Measurements from ENCODE around the gene B3GNT2. TPM values are rescaled to one million over a fixed set of nuclear protein-coding genes. Genes with fewer than 3 reads are reported as not detected.

Gene B3GNT2
- polyA plus RNA-seq, 1 experiment, result 9.4 TPM

DNA sequence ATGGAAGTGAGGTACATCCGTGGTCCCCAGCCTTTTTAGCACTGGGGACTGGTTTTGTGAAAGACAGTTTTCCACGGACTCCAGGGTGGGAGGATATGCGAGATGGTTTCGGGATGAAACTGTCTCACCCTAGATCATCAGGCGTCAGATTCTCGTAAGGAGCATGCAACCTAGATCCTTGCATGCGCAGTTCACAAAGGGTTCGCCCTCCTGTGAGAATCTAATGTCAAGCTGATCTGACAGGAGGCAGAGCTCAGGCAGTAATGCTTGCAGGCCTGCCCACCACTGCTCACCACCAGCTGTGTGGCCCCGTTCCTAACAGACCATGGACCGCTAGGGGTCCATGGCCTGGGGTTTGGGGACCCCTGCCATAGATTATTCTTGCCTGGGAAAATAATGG, 11.6 kb downstream of the B3GNT2 start:
- H3K27me3 ChIP-seq (ENCODE audit: control insufficient read depth, insufficient read depth, low read length), result no peaks in the 10 kb centered on the region
- POLR2A ChIA-PET, result no interaction called here
- no peaks in the 10 kb centered on the region; the same call in 1 of the 2 replicates for H3K36me3 ChIP-seq (ENCODE audit: control insufficient read depth, insufficient read depth, low read length)
- TF ChIP-seq, protein P1, sequence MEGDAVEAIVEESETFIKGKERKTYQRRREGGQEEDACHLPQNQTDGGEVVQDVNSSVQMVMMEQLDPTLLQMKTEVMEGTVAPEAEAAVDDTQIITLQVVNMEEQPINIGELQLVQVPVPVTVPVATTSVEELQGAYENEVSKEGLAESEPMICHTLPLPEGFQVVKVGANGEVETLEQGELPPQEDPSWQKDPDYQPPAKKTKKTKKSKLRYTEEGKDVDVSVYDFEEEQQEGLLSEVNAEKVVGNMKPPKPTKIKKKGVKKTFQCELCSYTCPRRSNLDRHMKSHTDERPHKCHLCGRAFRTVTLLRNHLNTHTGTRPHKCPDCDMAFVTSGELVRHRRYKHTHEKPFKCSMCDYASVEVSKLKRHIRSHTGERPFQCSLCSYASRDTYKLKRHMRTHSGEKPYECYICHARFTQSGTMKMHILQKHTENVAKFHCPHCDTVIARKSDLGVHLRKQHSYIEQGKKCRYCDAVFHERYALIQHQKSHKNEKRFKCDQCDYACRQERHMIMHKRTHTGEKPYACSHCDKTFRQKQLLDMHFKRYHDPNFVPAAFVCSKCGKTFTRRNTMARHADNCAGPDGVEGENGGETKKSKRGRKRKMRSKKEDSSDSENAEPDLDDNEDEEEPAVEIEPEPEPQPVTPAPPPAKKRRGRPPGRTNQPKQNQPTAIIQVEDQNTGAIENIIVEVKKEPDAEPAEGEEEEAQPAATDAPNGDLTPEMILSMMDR (IDR thresholded peaks at IDR 0.05; ENCODE audit: insufficient read depth, low read depth, low read length), result no peak
- no peak overlapping the region for H3K4me3 ChIP-seq (ENCODE audit: low read depth, low read length)
- no peak for DNase-seq (ENCODE audit: low read depth)
- CTCF ChIA-PET, result no interaction called here

- POLR2A ChIA-PET, result no interaction called here
- no peak for DNase-seq (ENCODE audit: low read depth)
- Histone ChIP-seq H3K36me3 (ENCODE audit: control insufficient read depth, insufficient read depth, low read length) (no peaks in the 10 kb centered on the region; the same call in 1 of the 2 replicates), H3K4me3 (ENCODE audit: low read depth, low read length) (no peak overlapping the region), H3K27me3 (ENCODE audit: control insufficient read depth, insufficient read depth, low read length) (no peaks in the 10 kb centered on the region)
- CTCF ChIA-PET, result no interaction called here
- TF ChIP-seq, protein P1 (IDR thresholded peaks at IDR 0.05; ENCODE audit: insufficient read depth, low read depth, low read length), result no peak
Observed at GRCh38 chr2:62208074-62208757, 12.3 kb downstream of the B3GNT2 start.

DNA sequence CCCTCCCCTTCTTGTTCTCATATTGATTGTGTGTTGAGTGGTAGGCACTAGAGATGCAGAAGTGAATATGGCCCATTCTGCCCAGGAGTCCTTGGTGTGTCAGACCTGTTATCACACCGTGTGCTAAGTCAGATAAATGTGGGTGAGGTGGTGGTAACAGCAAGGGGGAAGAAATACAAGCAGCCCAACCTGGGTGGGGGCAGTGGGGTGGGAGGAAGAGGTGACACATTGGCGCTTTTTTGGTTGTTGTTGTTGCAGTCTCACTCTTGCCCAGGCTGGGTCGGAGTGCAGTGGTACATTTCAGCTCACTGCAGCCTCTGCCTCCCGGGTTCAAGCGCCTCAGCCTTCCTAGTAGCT, 12.8 kb downstream of the B3GNT2 start:
- Histone ChIP-seq H3K36me3 (ENCODE audit: control insufficient read depth, insufficient read depth, low read length) (no peaks in the 10 kb centered on the region; the same call in 1 of the 2 replicates), H3K4me3 (ENCODE audit: low read depth, low read length) (no peak overlapping the region), H3K27me3 (ENCODE audit: control insufficient read depth, insufficient read depth, low read length) (no peaks in the 10 kb centered on the region)
- DNase-seq (ENCODE audit: low read depth), result no peak
- ChIA-PET POLR2A (no interaction called here), CTCF (no interaction called here)
- TF ChIP-seq, protein P1 (IDR thresholded peaks at IDR 0.05; ENCODE audit: insufficient read depth, low read depth, low read length), result no peak

- no peaks in the 10 kb centered on the region for H3K27me3 ChIP-seq (ENCODE audit: control insufficient read depth, insufficient read depth, low read length)
- POLR2A ChIA-PET, result no interaction called here
Observed at GRCh38 chr2:62209427-62209991, 13.6 kb downstream of the B3GNT2 start.

GRCh38 chr2:62215306-62216064, 19.6 kb downstream of the B3GNT2 start:
- Histone ChIP-seq H3K36me3 (ENCODE audit: control insufficient read depth, insufficient read depth, low read length) (no peaks in the 10 kb centered on the region), H3K4me3 (ENCODE audit: low read depth, low read length) (no peak overlapping the region), H3K27me3 (ENCODE audit: control insufficient read depth, insufficient read depth, low read length) (no peaks in the 10 kb centered on the region)
- POLR2A ChIA-PET, result no interaction called here
- CTCF ChIA-PET, result interaction anchor here (1.1 kb wide), 1 partner anchor 18 kb away, joined by 3 read pairs; no protein-coding TSS in a partner anchor
- TF ChIP-seq, protein P1 (IDR thresholded peaks at IDR 0.05; ENCODE audit: insufficient read depth, low read depth, low read length), result no peak
- no peak for DNase-seq (ENCODE audit: low read depth)

More at GRCh38 chr2:62209427-62209991, 13.6 kb downstream of the B3GNT2 start:
- Histone ChIP-seq H3K36me3 (ENCODE audit: control insufficient read depth, insufficient read depth, low read length) (no peaks in the 10 kb centered on the region; the same call in 1 of the 2 replicates), H3K4me3 (ENCODE audit: low read depth, low read length) (no peak overlapping the region)
- CTCF ChIA-PET, result no interaction called here
- TF ChIP-seq, protein P1 (IDR thresholded peaks at IDR 0.05; ENCODE audit: insufficient read depth, low read depth, low read length), result no peak
- DNase-seq (ENCODE audit: low read depth), result no peak

Measured in BJ (cell line).